PC-3 (cell line): ENCODE results near the gene GMEB2.

Source experiments
- EZH2 ChIP-seq: fragments of 300-600 bp; sonication (generic); IDR thresholded peaks from one replicate; pipeline ENCODE4 v1.6.1; 2017; ENCODE audit warnings: antibody characterized with exemption, mild to moderate bottlenecking, low read length; ENCODE audit not compliant: unreplicated experiment
- TF ChIP-seq, protein P1 (sequence below): fragments of 300-600 bp; sonication (generic); conservative IDR thresholded peaks from 2 replicates; pipeline ENCODE4 v1.5.1; 2017; ENCODE audit warnings: antibody characterized with exemption, low read depth, mild to moderate bottlenecking, low read length

GRCh38 chr20:63588641-63589041 lies 38.3 kb downstream of the GMEB2 start:
- TF ChIP-seq, protein P1, sequence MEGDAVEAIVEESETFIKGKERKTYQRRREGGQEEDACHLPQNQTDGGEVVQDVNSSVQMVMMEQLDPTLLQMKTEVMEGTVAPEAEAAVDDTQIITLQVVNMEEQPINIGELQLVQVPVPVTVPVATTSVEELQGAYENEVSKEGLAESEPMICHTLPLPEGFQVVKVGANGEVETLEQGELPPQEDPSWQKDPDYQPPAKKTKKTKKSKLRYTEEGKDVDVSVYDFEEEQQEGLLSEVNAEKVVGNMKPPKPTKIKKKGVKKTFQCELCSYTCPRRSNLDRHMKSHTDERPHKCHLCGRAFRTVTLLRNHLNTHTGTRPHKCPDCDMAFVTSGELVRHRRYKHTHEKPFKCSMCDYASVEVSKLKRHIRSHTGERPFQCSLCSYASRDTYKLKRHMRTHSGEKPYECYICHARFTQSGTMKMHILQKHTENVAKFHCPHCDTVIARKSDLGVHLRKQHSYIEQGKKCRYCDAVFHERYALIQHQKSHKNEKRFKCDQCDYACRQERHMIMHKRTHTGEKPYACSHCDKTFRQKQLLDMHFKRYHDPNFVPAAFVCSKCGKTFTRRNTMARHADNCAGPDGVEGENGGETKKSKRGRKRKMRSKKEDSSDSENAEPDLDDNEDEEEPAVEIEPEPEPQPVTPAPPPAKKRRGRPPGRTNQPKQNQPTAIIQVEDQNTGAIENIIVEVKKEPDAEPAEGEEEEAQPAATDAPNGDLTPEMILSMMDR: no peak
- no peak for TF ChIP-seq EZH2
